Retinal pigment epithelial cell (primary cell): ENCODE data around the gene TRAPPC12.

Source experiments
- DNase-seq: peaks from one replicate; pipeline ENCODE4 v3.0.0-alpha.2; 2010; ENCODE audit warnings: low read depth
- H3K4me3 ChIP-seq: 2 replicates; pipeline ENCODE4 v1.5.1; 2011; ENCODE audit warnings: mild to moderate bottlenecking, low read length, control low read depth, moderate library complexity
- CTCF ChIP-seq: conservative IDR thresholded peaks from 2 replicates; pipeline ENCODE4 v1.5.1; 2011; ENCODE audit warnings: low read depth, low read length, control low read depth, inconsistent platforms

TRAPPC12 gene

GRCh38 chr2:3520591-3520990 lies 141.1 kb downstream of the TRAPPC12 start:
- DNase-seq = no peak
- no peak overlapping the region for H3K4me3 ChIP-seq
- TF ChIP-seq CTCF = no peak

- no peak overlapping the region for H3K4me3 ChIP-seq
- no peak for DNase-seq
- TF ChIP-seq CTCF = no peak
Observed at GRCh38 chr2:3522961-3523421, 143.5 kb downstream of the TRAPPC12 start.

GRCh38 chr2:3523551-3524041 lies 144.1 kb downstream of the TRAPPC12 start:
- no peak for DNase-seq
- no peak for TF ChIP-seq CTCF

GRCh38 chr2:3526871-3527270 lies 147.4 kb downstream of the TRAPPC12 start:
- no peak for DNase-seq
- no peak overlapping the region for H3K4me3 ChIP-seq
- no peak for TF ChIP-seq CTCF

More at GRCh38 chr2:3523551-3524041, 144.1 kb downstream of the TRAPPC12 start:
- no peak overlapping the region for H3K4me3 ChIP-seq

GRCh38 chr2:3527886-3528785 lies 148.6 kb downstream of the TRAPPC12 start:
- no peak for DNase-seq
- no peak overlapping the region for H3K4me3 ChIP-seq
- TF ChIP-seq CTCF = no peak
